NCI-H2029 treated with DMSO at 0.1 percent for 48 hours (cell line): ENCODE measurements around the gene PTPRN2.
"Not testable (repeated sequence)": the region's sequence is repeated elsewhere in the genome, so short reads cannot be mapped to it uniquely, and the experiment has no call there.

Experiments used
- DNase-seq: peaks from one replicate; lab custom pipeline; 2025; lab: John Stamatoyannopoulos, UW

PTPRN2 gene

GRCh38 chr7:158229945-158230344 lies 357.7 kb downstream of the PTPRN2 start:
- DNase-seq = no peak

GRCh38 chr7:158228986-158229385 lies 358.6 kb downstream of the PTPRN2 start:
- DNase-seq = no peak

- DNase-seq = no peak
These were observed 359.5 kb downstream of the PTPRN2 start for GRCh38 chr7:158228131-158228530.

- no peak for DNase-seq
These were observed 360.2 kb downstream of the PTPRN2 start for GRCh38 chr7:158227258-158227984.

- DNase-seq = no peak
These were observed 371.4 kb downstream of the PTPRN2 start for GRCh38 chr7:158216198-158216597.

GRCh38 chr7:158209435-158209834 lies 378.2 kb downstream of the PTPRN2 start:
- no peak for DNase-seq

GRCh38 chr7:158206341-158206740 lies 381.3 kb downstream of the PTPRN2 start:
- DNase-seq = no peak

GRCh38 chr7:158204453-158204852 lies 383.2 kb downstream of the PTPRN2 start:
- no peak for DNase-seq

- not testable (repeated sequence) for DNase-seq
These were observed 383.7 kb downstream of the PTPRN2 start for GRCh38 chr7:158203948-158204347.

- DNase-seq = no peak
These were observed 393.2 kb downstream of the PTPRN2 start for GRCh38 chr7:158194365-158194900.

GRCh38 chr7:158193446-158193845 lies 394.2 kb downstream of the PTPRN2 start:
- no peak for DNase-seq

- no peak for DNase-seq
These were observed 394.7 kb downstream of the PTPRN2 start for GRCh38 chr7:158192956-158193355.

- DNase-seq = no peak
These were observed 395.3 kb downstream of the PTPRN2 start for GRCh38 chr7:158192184-158192835.

- no peak for DNase-seq
These were observed 396.0 kb downstream of the PTPRN2 start for GRCh38 chr7:158191671-158192070.

GRCh38 chr7:158190756-158191155 lies 396.9 kb downstream of the PTPRN2 start:
- DNase-seq = no peak

GRCh38 chr7:158188676-158189075 lies 398.9 kb downstream of the PTPRN2 start:
- no peak for DNase-seq

GRCh38 chr7:158187694-158187994 lies 400.0 kb downstream of the PTPRN2 start:
- no peak for DNase-seq

- DNase-seq = no peak
These were observed 400.5 kb downstream of the PTPRN2 start for GRCh38 chr7:158186864-158187693.

GRCh38 chr7:158186406-158186805 lies 401.2 kb downstream of the PTPRN2 start:
- DNase-seq = no peak

- DNase-seq = no peak
These were observed 402.0 kb downstream of the PTPRN2 start for GRCh38 chr7:158185653-158186052.

- DNase-seq = no peak
These were observed 404.2 kb downstream of the PTPRN2 start for GRCh38 chr7:158183431-158183830.

GRCh38 chr7:158176561-158177173 lies 411.0 kb downstream of the PTPRN2 start:
- no peak for DNase-seq
